HG02981 (cell line): ENCODE results near the gene MAEA.
"Not testable (repeated sequence)": the region's sequence is repeated elsewhere in the genome, so short reads cannot be mapped to it uniquely, and the experiment has no call there.

ENCODE experiments used
- ATAC-seq: cut with Tn5 transposase; IDR thresholded peaks from one replicate; pipeline ENCODE4 v1.9.1; 2021; ENCODE audit warnings: mild to moderate bottlenecking, moderate library complexity; ENCODE audit not compliant: unreplicated experiment

The MAEA gene

DNA sequence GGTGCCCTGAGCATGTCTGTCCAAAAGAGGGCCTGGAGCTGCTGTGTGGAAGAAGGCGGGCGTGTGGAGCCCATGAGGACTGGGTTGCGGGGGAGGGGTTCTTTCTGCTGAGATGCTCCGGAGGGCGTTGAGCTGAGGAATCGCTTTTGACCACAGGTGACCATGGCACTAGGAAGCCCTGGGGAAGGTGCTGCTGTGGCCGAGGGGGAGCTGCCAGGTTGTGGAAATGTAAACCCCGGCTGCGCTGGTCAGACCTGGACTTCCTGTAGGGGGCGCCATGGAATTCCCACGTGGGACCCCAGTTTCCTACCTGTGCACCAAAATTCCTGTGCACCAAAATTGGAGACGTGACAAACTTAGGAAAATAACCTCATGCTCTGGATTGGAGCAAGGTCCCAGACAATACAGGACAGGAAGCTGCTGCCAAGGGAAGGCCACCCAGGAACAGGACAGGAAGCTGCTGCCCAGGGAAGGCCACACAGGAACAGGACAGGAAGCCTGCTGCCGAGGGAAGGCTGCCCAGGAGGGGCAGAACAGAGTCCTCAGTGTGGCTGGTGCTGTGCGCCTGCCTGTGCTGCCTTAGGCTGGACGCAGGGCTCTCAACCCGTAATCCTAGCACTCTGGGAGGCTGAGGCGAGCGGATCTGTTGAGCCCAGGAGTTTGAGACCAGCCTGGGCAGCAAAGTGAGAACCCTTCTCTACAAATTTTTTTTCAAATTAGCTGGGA lies 29.0 kb downstream of the MAEA start:
- no peak for ATAC-seq

DNA sequence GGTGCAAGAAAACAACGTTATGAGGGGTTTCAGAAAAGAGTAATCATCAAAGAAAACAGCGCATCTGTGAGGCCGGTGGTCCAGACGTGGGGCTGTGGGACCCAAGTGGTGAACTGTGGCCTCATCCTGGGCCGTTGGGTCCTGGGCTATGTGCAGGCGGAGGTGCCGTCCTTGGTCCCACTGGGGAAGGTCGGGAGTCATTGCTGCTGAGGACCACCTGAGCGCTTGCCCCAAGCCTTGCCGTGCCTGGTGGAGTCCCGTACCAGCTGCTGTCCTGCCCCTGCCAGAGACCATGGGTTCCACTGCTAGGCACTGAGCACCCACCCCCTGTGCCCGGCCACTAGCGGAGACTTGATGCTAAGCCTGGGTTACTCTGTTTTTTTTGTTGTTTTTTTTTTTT lies 31.8 kb downstream of the MAEA start:
- no peak for ATAC-seq

DNA sequence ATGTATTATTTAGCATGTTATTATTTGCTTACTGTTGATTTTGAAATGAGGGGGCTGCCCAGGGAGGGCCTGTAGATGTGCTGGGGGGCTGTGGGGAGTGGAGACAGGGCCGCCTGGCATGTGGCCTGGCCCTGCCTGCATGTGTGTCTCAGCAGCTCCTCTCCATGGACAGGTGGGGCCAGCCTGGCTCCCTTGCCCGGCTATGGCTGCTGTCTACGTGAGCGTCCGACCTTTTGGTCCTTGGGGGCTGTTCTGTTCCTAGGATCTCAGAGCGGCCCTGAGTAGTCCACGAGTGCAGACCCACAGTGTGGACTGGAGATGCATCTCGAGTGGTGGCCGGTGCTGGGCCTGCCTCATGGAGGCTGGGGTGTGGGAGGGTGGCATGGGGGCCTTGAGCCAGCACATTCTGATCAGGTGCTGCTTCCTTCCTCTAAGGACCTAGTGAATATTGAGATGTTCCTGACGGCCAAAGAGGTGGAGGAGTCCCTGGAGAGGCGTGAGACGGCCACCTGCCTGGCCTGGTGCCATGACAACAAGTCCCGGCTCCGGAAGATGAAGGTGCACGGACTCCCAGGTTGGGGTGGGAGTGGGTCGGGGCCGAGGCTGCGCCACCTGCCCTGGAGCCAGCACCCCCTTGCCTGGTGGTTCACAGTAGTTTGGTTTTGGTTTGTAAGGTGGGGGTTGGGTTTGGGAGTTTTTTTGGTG lies 32.4 kb downstream of the MAEA start:
- no peak for ATAC-seq

DNA sequence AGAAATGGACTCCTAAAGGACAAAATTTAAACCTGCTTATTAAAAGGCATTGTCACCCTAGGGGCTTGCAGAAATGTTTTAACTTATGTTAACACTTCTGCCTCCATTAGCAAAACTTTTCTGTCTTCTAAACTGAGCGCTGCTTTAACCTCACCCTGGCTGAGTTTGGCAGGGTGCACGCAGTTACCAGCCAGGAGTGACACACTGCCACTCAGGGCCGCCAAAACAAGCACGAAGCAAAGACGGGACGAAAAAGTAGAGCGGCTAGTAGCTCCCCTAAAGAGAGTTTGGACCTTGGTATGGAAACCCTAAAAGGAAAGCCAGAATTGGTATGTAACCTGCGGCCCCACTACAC lies 33.6 kb downstream of the MAEA start:
- ATAC-seq: no peak

DNA sequence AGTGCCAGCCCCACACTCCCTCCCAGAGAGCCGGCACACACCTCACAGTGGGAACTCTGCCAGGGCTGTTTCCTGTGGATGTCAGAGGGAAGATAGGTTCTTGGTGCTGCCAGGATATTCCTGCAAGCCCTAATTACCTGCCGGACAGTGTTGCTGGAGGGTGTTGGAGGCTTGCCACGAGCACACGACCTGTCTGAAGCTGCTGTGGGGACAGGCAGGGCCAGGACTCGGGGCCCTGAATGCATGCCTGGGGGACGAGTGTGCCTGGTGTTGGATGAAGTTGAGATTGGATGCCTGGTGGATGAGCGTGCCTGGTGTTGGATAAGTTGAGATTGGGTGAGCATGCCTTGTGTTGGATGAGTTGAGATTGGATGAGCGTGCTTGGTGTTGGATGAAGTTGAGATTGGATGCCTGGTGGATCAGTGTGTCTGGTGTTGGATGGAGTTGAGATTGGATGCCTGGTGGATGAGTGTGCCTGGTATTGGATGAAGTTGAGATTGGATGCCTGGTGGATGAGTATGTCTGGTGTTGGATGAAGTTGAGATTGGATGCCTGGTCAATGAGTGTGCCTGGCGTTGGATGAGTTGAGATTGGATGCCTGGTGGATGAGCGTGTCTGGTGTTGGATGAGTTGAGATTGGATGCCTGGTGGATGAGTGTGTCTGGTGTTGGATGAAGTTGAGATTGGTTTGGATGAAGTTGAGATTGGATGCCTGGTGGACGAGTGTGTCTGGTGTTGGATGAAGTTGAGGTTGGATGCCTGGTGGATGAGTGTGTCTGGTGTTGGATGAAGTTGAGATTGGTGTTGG lies 34.1 kb downstream of the MAEA start:
- ATAC-seq: no peak

DNA sequence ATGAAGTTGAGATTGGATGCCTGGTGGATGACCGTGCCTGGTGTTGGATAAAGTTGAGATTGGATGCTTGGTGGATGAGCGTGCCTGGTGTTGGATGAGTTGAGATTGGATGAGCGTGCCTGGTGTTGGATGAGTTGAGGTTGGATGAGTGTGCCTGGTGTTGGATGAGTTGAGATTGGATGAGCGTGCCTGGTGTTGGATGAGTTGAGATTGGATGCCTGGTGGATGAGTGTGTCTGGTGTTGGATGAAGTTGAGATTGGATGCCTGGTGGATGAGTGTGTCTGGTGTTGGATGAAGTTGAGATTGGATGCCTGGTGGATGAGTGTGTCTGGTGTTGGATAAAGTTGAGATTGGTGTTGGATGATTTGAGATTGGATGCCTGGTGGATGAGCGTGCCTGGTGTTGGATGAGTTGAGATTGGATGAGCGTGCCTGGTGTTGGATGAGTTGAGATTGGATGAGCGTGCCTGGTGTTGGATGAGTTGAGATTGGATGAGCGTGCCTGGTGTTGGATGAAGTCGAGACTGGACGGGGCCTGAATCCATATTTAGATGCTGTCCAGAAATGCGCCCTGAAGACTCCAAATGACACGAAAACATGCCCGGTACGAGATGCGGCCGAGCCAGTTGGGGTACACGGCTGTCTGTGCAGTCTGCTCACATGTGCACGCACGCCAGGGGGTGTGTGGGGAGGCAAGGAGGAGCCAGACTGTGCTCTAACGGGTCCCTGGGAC lies 34.9 kb downstream of the MAEA start:
- ATAC-seq: not testable (repeated sequence)

DNA sequence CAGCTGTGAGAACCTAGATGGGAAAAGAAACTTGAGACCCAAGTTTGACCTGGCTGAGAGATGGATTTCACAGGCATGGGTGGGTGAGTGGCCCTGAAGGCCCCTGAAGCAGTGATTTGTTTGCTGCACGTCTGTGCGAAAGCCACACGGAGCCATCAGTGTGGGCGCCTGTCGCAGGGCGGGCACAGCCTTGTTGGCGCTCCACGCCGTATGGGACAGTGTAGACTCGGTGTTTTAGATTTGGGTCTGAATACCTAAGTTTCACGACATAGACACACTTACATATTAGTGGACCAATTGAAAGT lies 35.4 kb downstream of the MAEA start:
- no peak for ATAC-seq

DNA sequence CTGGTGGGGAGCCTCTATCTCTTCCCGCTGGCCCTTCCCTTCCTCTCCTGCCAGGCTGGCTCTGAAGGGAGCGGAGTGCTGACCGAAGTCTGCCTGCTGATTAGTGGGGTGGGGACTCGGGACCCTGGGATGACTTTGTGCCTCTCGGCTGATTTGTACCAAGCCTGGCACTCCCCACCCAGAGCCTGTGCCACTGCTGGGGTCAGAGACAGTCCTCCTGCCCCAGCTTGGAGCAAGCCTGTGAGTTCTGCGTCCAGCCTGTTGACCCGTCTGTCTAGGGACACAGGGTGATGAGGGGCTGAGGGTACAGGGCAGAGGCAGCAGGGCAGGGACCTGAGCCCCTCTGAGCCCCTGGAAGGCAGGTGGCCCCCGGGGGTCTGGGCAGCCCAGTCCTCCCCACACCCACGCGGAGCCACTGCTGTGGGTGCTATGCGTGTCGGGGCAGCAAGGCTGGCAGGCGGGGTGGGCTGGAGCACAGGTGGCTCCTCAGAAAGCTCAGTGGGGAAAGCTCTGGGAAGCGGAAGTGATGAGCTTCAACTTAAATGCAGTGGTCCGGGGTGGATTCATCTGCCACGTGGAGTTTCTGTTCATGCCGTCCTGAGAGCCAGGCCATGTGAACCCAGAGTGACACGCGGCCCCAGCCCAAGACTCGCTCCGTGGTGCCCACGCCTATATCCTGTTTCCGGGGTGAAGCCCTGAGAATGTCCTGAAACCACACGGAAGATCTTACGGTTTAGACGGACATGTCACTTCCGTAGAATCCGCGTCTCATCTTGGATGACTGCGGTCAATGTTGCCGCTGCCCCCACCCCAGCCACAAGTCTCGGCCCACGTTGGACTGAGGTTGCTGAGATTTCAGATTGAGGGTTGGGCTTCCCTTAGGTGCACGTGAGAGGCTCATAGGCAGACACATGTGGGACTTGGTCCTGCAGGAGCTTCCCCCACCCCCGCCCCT lies 36.3 kb downstream of the MAEA start:
- no peak for ATAC-seq

DNA sequence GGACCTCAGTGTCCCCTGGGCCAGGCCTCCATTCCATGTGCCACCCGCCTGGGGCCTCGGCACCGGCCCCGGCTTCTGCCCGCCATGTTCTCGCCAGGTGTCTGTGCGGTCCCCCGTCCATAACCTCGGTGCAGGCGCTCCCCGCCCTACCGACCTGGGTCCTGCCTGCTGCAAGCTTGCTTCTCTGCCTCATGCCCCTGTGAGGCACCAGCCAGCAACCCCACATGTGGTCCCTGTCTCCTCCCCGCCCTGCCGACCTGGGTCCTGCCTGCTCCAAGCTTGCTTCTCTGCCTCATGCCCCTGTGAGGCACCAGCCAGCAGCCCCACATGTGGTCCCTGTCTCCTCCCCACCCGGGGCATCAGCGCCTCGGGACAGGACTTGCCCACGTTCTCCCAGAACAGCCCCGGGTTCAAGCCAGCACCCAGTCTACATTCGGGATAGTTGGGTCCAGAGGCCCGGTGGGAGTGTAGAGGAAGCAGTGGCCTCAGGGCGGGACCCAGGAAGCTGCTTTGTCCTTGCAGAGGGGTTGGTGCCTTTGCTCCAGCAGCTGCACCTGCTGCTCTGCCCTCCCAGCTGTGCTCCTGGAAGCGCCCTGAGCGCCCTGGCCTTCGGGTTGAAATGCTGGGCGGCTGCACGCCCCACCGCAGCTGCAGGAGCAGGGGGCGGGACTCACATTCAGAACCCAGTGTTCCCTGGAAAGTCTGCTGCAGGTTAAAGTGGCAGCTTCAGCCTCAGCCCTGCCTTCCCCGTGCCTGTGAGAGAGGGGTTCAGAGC lies 37.2 kb downstream of the MAEA start:
- no peak for ATAC-seq

DNA sequence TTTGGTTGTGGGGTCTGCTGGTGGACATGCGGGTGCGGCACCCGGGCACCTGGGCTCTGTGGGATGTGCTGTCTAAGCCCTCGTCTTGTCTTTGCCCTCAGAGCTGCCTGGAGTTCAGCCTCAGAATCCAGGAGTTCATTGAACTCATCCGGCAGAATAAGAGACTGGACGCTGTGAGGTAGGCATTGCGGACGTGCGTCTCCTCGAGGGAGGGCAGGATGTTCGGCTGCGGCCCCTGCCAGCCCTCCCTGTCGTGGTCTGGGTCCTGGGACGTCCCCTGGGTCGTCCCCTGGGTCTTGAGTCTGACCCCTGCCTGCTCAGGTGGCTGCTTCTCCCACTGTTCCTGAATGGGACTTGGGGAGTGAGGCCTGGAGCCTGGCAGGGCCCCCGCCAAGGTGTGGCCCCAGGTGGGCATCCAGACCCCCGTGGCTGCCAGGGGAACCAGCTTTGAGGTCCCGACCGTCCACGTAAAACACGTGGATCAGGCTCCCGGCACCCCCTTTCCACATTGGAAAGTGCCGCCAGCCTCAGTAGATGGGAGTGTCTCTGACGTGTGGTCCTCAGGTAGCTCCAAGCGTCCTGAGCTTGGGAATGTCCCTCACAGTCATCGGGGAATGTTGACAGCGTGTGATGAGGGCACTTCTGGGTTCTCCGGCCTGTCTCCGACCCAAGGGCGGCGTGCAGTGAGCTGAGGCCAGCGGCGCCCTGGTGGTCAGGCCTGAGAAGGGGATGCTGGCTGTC lies 38.0 kb downstream of the MAEA start:
- no peak for ATAC-seq

DNA sequence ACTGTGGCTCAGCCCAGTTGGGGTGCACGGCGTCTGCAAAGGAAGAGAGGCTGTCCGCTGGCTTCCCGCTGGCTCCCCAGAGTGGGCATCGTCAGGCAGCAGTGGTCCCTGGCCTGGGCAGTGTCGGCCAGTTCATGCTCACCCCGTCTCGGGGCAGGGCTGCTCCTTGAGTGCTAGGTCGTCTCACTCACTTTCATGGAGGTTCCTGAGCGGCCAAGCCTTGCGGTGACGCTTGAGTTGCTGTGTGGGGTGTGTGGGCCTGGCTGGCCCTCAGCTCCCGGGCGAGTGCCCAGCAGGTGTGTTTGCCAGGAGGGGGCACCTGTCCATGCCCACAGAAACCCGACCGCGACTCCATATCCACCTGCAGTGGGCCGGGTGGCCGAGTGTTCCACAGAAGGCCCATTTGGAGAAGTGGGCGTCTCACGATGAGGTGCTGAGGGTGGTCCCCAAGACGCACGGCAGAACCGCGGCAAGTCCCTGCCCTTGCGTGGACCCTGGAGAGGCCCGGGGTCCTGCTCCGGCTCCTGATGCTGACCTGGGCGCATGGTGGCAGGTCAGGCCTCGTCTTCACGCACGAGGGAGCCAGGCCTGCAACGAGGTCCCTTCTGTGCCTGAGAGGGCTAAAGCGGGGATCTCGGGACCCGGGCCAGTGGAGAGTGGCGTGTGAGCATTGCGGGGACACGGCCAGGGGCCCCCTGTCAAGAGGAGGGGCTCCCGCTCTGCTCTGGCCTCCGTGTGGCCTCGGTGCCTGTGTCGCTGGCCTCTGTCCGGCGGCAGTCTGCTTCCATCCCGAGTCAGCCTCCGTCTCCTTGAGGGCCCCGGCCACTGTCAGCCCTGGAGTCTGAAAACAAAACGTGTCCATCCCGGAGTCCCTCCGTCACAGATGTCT lies 38.8 kb downstream of the MAEA start:
- no peak for ATAC-seq

DNA sequence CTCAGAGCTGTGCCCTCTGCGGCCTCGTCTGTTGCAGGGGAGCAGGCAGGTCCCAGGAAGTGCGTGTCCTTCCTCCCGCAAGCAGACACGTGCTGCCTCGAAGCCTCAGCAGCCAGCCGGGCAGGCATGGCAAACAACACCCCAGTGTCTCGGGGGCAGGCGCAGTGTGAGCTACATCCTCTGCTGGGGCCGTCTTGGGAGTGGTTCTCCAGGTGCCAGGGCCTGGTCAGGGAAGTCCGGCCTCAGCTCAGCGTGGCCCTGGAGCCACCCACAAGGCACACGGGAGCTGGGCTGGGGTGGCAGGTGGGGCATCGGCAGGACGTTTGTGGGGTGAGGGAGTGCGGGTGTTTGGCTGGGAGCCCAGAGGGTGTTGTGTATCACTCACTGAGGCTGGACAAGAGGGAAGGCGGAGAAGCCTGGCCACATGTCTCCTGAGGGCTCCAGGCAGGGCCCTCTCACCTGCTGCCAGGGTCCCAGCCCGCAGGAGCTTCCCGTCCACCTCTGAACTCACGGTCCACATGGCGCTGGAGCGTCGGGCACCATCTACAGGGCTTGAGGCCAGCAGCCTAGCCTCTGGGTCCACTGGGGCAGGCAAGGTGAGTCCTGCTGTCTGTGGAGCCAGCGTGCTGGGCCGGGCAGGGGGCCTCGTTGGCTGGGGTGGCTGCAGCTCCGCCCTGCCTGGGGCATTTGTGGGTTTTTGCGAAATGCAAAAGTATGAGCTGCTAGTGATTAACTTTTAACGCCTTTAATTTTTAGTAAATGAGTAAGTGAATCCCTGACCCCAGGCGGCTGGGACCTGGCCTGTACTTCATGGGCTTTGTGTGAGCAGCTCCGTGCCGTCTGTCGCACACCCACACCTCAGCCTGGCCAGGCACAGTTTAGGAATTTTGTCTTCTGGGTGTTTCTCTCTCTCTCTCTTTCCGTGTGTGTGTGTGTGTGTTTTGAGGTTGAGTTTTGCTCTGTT lies 40.0 kb downstream of the MAEA start:
- no peak for ATAC-seq

DNA sequence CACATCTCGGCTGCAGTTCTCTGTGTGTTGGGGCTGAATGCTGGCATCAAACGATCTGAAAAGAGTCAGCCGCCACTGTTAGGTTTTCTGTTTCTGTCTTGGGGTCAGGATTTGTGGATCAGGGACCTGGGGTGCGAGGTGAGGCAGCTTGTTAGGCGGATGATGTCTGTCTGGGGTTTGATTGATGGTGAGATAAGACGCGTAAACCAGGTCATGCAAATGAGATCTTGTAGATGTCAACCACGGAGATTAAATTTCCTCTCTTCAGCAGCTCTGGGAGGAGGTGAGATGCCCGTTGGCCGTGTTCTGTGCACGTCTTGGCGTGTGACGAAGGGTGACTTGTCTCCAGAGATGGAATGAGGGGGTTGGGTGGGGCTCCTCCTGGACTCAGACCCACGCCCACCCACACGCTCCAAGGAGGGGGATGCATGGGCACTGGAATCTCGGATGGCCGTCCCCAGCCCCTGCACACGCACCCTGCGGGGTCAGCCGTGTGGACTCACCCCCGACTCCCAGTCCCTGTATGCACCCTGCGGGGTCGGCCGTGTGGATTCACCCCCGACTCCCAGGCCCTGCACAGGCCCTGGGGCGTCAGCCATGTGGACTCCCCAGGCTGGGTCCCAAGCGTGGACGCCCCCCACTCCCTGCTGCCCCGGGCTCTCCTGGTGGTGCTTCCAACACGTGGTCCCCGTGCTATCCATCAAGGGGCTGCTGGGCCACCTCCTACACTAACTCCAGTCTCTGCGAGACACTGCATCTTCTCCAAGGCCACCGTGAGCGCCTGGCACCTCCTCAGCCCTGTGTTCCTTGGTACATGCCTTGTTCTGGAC lies 41.3 kb downstream of the MAEA start:
- ATAC-seq: no peak

DNA sequence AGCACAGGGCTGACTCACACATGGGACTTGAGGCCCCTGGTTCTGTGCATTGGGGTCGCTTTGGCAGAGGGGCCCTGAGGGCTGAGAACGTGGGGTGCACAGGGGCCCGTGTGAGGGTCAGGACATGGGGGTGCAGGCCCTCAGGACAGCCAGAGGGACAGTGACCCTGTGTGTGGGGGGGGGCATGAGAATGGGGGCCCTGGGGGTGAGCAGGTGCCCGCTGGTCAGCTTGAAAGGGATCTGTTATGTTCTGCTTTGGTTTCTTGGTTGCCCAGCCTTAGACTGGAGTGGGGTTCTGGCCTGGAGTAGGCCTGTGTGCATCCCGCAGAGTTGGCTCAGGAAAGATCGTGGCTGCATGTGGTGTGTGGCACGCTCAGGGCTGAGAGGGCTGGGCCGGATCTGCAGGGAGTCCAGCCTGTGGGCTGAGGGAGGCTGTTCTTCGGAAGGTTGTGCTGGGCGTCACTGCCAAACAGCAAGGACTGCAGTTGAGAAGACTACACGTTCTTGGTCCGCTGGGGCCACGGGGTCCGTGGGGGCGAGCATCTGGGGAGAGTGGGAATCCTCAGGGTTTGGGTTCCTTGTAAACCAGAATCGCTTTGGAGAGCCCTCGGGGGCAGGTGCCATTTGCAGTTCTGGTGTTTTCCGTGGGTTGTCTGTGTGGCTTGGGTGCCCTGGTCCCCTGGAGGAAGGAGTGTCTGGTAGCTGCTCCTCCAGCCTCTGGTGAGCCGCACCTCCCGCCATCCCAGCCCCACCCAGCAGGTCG lies 42.1 kb downstream of the MAEA start:
- no peak for ATAC-seq

DNA sequence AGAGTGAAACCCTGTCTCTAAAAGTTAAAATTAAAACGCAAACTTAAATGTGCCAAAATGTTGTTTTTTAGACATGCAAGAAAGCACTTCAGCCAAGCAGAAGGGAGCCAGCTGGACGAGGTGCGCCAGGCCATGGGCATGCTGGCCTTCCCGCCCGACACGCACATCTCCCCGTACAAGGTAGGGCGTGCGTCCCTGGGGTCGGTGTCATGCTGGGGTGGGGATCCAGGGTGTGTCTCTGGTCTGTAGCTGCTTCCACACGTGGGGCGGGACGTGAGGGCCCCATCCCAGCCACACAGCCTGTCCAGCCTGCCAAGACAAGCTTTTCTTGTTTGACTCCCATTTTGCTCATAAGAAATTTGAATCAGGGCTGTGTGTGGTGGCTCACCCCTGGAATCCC lies 43.0 kb downstream of the MAEA start:
- no peak for ATAC-seq
